Mesendoderm (in vitro differentiated cells): Measurements from ENCODE around the gene HSD17B12.

ENCODE experiments used
- DNase-seq: peaks from one replicate; pipeline ENCODE4 v3.0.0; 2013
- H2AK5ac ChIP-seq: 2 replicates; pipeline ENCODE4 v1.6.1; 2013; ENCODE audit warnings: low read length, inconsistent platforms
- H2BK120ac ChIP-seq: 2 replicates; pipeline ENCODE4 v1.6.1; 2013; ENCODE audit warnings: low read depth, mild to moderate bottlenecking, low read length, moderate library complexity, mixed read lengths
- H2BK15ac ChIP-seq: replicated peaks from 2 replicates; pipeline ENCODE4 v1.6.1; 2013; ENCODE audit warnings: low read depth, mild to moderate bottlenecking, moderate library complexity
- H2BK5ac ChIP-seq: 2 replicates; pipeline ENCODE4 v1.6.1; 2013; ENCODE audit warnings: low read length, inconsistent platforms
- H3K18ac ChIP-seq: 2 replicates; pipeline ENCODE4 v1.6.1; 2013; ENCODE audit warnings: mild to moderate bottlenecking, low read length, mixed read lengths
- H3K23ac ChIP-seq: one replicate; pipeline ENCODE4 v1.6.1; 2013; ENCODE audit warnings: low read length
- H3K27ac ChIP-seq: 2 replicates; pipeline ENCODE4 v1.5.1; 2013; ENCODE audit warnings: low read depth, mild to moderate bottlenecking, inconsistent platforms, low read length, moderate library complexity
- H3K27me3 ChIP-seq: 2 replicates; pipeline ENCODE4 v1.6.1; 2013; ENCODE audit warnings: low read length, control low read depth, mild to moderate bottlenecking, inconsistent platforms; ENCODE audit not compliant: insufficient read depth, poor library complexity
- H3K36me3 ChIP-seq: 2 replicates; pipeline ENCODE4 v1.6.1; 2013; ENCODE audit warnings: low read length, inconsistent platforms; ENCODE audit not compliant: control insufficient read depth, insufficient read depth
- H3K4ac ChIP-seq: one replicate; pipeline ENCODE4 v1.6.1; 2013; ENCODE audit warnings: low read depth, mild to moderate bottlenecking, low read length, moderate library complexity
- H3K4me1 ChIP-seq: 2 replicates; pipeline ENCODE4 v1.6.1; 2013; ENCODE audit warnings: low read depth, low read length, inconsistent platforms; ENCODE audit not compliant: control insufficient read depth
- H3K4me2 ChIP-seq: 2 replicates; pipeline ENCODE4 v1.6.1; 2013; ENCODE audit warnings: low read length
- H3K4me3 ChIP-seq: 2 replicates; pipeline ENCODE4 v1.5.1; 2013; ENCODE audit warnings: mild to moderate bottlenecking, low read length
- H3K56ac ChIP-seq: one replicate; pipeline ENCODE4 v1.6.1; 2013; ENCODE audit warnings: low read length
- H3K79me1 ChIP-seq: 2 replicates; pipeline ENCODE4 v1.6.1; 2013; ENCODE audit warnings: low read length, inconsistent platforms
- H3K79me2 ChIP-seq: 2 replicates; pipeline ENCODE4 v1.6.1; 2013; ENCODE audit warnings: mild to moderate bottlenecking, low read length; ENCODE audit not compliant: control insufficient read depth, insufficient read depth
- H3K9ac ChIP-seq: 2 replicates; pipeline ENCODE4 v1.6.1; 2013; ENCODE audit warnings: low read length, inconsistent platforms
- H4K5ac ChIP-seq: one replicate; pipeline ENCODE4 v1.6.1; 2013; ENCODE audit warnings: low read length
- H4K8ac ChIP-seq: one replicate; pipeline ENCODE4 v1.6.1; 2013; ENCODE audit warnings: low read depth, mild to moderate bottlenecking, control low read depth, low read length, moderate library complexity
- WGBS: extraction: QIAGEN DNeasy Blood & Tissue Kit; methylation state at CpG from one replicate; pipeline ENCODE4 v1.1.7; 2013; ENCODE audit warnings: low lambda C conversion rate, missing lambda C conversion rate; ENCODE audit not compliant: insufficient coverage; ENCODE audit errors: extremely low coverage; 5-methylcytosine and 5-hydroxymethylcytosine counted together

The HSD17B12 gene

GRCh38 chr11:43786016-43786415 is 105.5 kb downstream of the HSD17B12 start:
- H3K23ac ChIP-seq = no peak overlapping the region
- H3K27me3 ChIP-seq = no peaks in the 10 kb centered on the region
- H4K8ac ChIP-seq = no peak overlapping the region
- no CpG with 5 or more reads among the region's 3 CpGs for WGBS
- peaks cover 1% of the 10 kb centered on the region for H3K79me2 ChIP-seq
- H2BK5ac ChIP-seq = no peak overlapping the region
- H2BK120ac ChIP-seq = no peak overlapping the region
- DNase-seq = no peak
- no peak overlapping the region for H3K18ac ChIP-seq
- H3K27ac ChIP-seq = no peak overlapping the region
- no peak overlapping the region for H4K5ac ChIP-seq
- H3K4me1 ChIP-seq = no peaks in the 10 kb centered on the region
- H3K79me1 ChIP-seq = peaks cover 4% of the 10 kb centered on the region
- H3K36me3 ChIP-seq = no peaks in the 10 kb centered on the region
- H3K56ac ChIP-seq = no peak overlapping the region
- no peak overlapping the region for H3K9ac ChIP-seq
- H3K4ac ChIP-seq = no peak overlapping the region
- no peak overlapping the region for H3K4me3 ChIP-seq
- H2BK15ac ChIP-seq = no peak overlapping the region
- no peak overlapping the region for H3K4me2 ChIP-seq
- no peak overlapping the region for H2AK5ac ChIP-seq

DNA sequence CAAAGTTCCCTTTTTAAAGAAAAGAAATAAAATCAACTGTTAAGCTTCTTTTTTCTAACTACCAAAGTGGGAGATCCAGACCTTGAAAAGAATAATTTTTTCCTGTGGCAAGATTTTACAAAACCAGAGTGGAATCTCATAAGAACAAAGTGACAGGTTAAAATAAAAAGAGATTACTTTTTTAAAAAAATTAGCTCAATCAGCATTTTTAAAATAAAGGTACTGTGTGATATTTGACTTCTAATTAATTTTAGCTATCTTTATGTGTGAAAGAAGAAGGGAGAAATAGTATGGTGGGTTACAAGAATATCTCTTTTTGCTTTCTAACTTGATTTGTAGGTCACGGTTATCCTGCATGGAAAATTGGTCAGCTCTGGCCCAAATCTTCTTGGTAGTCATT is 107.3 kb downstream of the HSD17B12 start:
- no peak overlapping the region for H3K4ac ChIP-seq
- H3K23ac ChIP-seq = no peak overlapping the region
- H2AK5ac ChIP-seq = no peak overlapping the region
- no peak overlapping the region for H3K56ac ChIP-seq
- H3K4me3 ChIP-seq = no peak overlapping the region
- H4K5ac ChIP-seq = no peak overlapping the region
- DNase-seq = no peak
- H2BK15ac ChIP-seq = no peak overlapping the region
- no CpG with 5 or more reads among the region's 1 CpG for WGBS
- H3K36me3 ChIP-seq = no peaks in the 10 kb centered on the region
- no peaks in the 10 kb centered on the region for H3K27me3 ChIP-seq
- H3K79me2 ChIP-seq = peaks cover 1% of the 10 kb centered on the region
- H3K79me1 ChIP-seq = peaks cover 4% of the 10 kb centered on the region
- no peak overlapping the region for H3K18ac ChIP-seq
- H2BK5ac ChIP-seq = no peak overlapping the region
- H3K4me2 ChIP-seq = no peak overlapping the region
- no peak overlapping the region for H3K9ac ChIP-seq
- no peaks in the 10 kb centered on the region for H3K4me1 ChIP-seq
- H2BK120ac ChIP-seq = no peak overlapping the region
- H4K8ac ChIP-seq = no peak overlapping the region
- no peak overlapping the region for H3K27ac ChIP-seq

- Histone ChIP-seq H2BK15ac (no peak overlapping the region), H3K23ac (no peak overlapping the region), H3K4me3 (no peak overlapping the region), H3K27ac (no peak overlapping the region), H2AK5ac (no peak overlapping the region), H3K4me1 (no peaks in the 10 kb centered on the region), H3K27me3 (no peaks in the 10 kb centered on the region), H2BK5ac (no peak overlapping the region), H4K8ac (no peak overlapping the region), H3K4ac (no peak overlapping the region), H3K79me1 (peaks cover 4% of the 10 kb centered on the region), H3K56ac (no peak overlapping the region), H3K4me2 (no peak overlapping the region), H2BK120ac (no peak overlapping the region), H3K9ac (no peak overlapping the region), H3K79me2 (peaks cover 1% of the 10 kb centered on the region), H3K36me3 (no peaks in the 10 kb centered on the region), H3K18ac (no peak overlapping the region), H4K5ac (no peak overlapping the region)
- no CpG with 5 or more reads among the region's 3 CpGs for WGBS
- DNase-seq = no peak
Measured at GRCh38 chr11:43788421-43788820, 107.9 kb downstream of the HSD17B12 start.

GRCh38 chr11:43789700-43790443 is 109.3 kb downstream of the HSD17B12 start:
- H3K79me1 ChIP-seq = peaks cover 6% of the 10 kb centered on the region
- WGBS = no CpG with 5 or more reads among the region's 5 CpGs
- H4K8ac ChIP-seq = no peak overlapping the region
- no peak overlapping the region for H3K56ac ChIP-seq
- H2BK15ac ChIP-seq = no peak overlapping the region
- H3K4me1 ChIP-seq = no peaks in the 10 kb centered on the region
- no peak overlapping the region for H3K4me2 ChIP-seq
- H3K27me3 ChIP-seq = no peaks in the 10 kb centered on the region
- no peaks in the 10 kb centered on the region for H3K36me3 ChIP-seq
- H2BK120ac ChIP-seq = no peak overlapping the region
- DNase-seq = no peak
- H3K4me3 ChIP-seq = no peak overlapping the region
- H4K5ac ChIP-seq = no peak overlapping the region
- H3K23ac ChIP-seq = no peak overlapping the region
- H3K79me2 ChIP-seq = peaks cover 1% of the 10 kb centered on the region
- H3K27ac ChIP-seq = no peak overlapping the region
- H2BK5ac ChIP-seq = no peak overlapping the region
- H3K9ac ChIP-seq = no peak overlapping the region
- no peak overlapping the region for H3K4ac ChIP-seq
- no peak overlapping the region for H3K18ac ChIP-seq
- H2AK5ac ChIP-seq = no peak overlapping the region

DNA sequence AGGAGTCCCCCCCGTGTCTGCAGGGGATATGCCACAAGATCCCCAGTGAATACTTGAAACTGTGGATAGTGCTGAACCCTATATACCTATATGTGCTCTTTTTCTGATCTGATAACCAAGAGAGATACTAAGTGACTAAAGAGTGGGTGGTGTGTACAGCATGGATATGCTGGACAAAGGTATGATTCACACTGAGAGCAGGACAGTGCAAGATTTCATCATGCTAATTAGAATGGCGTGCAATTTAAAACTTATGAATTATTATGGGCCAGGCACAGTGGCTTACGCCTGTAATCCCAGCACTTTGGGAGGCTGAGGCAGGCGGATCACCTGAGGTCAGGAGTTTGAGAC is 109.9 kb downstream of the HSD17B12 start:
- Histone ChIP-seq H3K4me1 (no peaks in the 10 kb centered on the region), H3K18ac (no peak overlapping the region), H3K36me3 (no peaks in the 10 kb centered on the region), H3K4me3 (no peak overlapping the region), H3K27ac (no peak overlapping the region), H3K23ac (no peak overlapping the region), H4K8ac (no peak overlapping the region), H2BK15ac (no peak overlapping the region), H2BK5ac (no peak overlapping the region), H3K79me2 (peaks cover 1% of the 10 kb centered on the region), H3K56ac (no peak overlapping the region), H3K4ac (no peak overlapping the region), H3K79me1 (peaks cover 6% of the 10 kb centered on the region), H3K9ac (no peak overlapping the region), H4K5ac (no peak overlapping the region), H2AK5ac (no peak overlapping the region), H3K4me2 (no peak overlapping the region), H3K27me3 (no peaks in the 10 kb centered on the region), H2BK120ac (no peak overlapping the region)
- no CpG with 5 or more reads among the region's 4 CpGs for WGBS
- DNase-seq = no peak

GRCh38 chr11:43797337-43797736 is 116.8 kb downstream of the HSD17B12 start:
- Histone ChIP-seq H3K27me3 (no peaks in the 10 kb centered on the region), H3K4me1 (no peaks in the 10 kb centered on the region), H3K18ac (no peak overlapping the region), H3K27ac (no peak overlapping the region), H3K79me2 (no peaks in the 10 kb centered on the region), H3K56ac (no peak overlapping the region), H2BK5ac (no peak overlapping the region), H2BK15ac (no peak overlapping the region), H3K4me3 (no peak overlapping the region), H3K9ac (no peak overlapping the region), H3K4me2 (no peak overlapping the region), H4K8ac (no peak overlapping the region), H3K4ac (no peak overlapping the region), H2AK5ac (no peak overlapping the region), H3K79me1 (peaks cover 3% of the 10 kb centered on the region), H3K36me3 (no peaks in the 10 kb centered on the region), H4K5ac (no peak overlapping the region), H2BK120ac (no peak overlapping the region), H3K23ac (no peak overlapping the region)
- no peak for DNase-seq
- no CpG with 5 or more reads among the region's 2 CpGs for WGBS
